WTC11 (cell line): Measurements from ENCODE around the gene SPHK1. TPM values are rescaled to one million over a fixed set of nuclear protein-coding genes. Genes with fewer than 3 reads are reported as not detected.
A peak's percentile ranks its signal among the peaks of the same experiment; 100 is the strongest.

ENCODE experiments used
- ATAC-seq: fragments of 200-7000 bp; cut with Tn5 transposase; 2 replicates; pipeline ENCODE4 v1.10.0; 2021; ENCODE audit warnings: mild to moderate bottlenecking, moderate library complexity
- CTCF ChIA-PET: fragments of 300-600 bp; sonication (Branson Sonifier 250); formaldehyde crosslinking; loops from one replicate; lab custom pipeline; 2021; ENCODE audit warnings: antibody characterized with exemption; lab: Charles Lee
- POLR2A ChIA-PET: fragments of 350-600 bp; sonication (Branson Sonifier 250); formaldehyde crosslinking; loops from one replicate; lab custom pipeline; 2021; ENCODE audit warnings: antibody characterized with exemption; lab: Charles Lee
- DNase-seq: peaks from one replicate; pipeline ENCODE4 v3.0.0; 2021; ENCODE audit warnings: low spot score
- H3K27ac Mint-ChIP-seq: 2 replicates; pipeline ENCODE4 v1.8.0; 2021; ENCODE audit warnings: mixed read lengths
- H3K27me3 Mint-ChIP-seq: 2 replicates; pipeline ENCODE4 v1.8.0; 2021; ENCODE audit warnings: low read depth, mild to moderate bottlenecking, moderate library complexity, mixed read lengths
- H3K36me3 Mint-ChIP-seq: 2 replicates; pipeline ENCODE4 v1.8.0; 2021; ENCODE audit warnings: mixed read lengths
- H3K4me1 Mint-ChIP-seq: 2 replicates; pipeline ENCODE4 v1.8.0; 2022; ENCODE audit warnings: mixed read lengths
- H3K4me3 Mint-ChIP-seq: 2 replicates; pipeline ENCODE4 v1.8.0; 2021; ENCODE audit warnings: mild to moderate bottlenecking, moderate library complexity, mixed read lengths
- H3K9me3 Mint-ChIP-seq: 2 replicates; pipeline ENCODE4 v1.8.0; 2021; ENCODE audit warnings: mixed read lengths
- ATF1 ChIP-seq: sonication (generic); formaldehyde crosslinking; IDR thresholded peaks from 2 replicates; pipeline ENCODE4 v1.8.1; 2023; ENCODE audit warnings: mild to moderate bottlenecking, moderate library complexity, missing genetic modification reagents
- CREB1 ChIP-seq: sonication (generic); formaldehyde crosslinking; IDR thresholded peaks from 2 replicates; pipeline ENCODE4 v1.8.0; 2023; ENCODE audit warnings: mild to moderate bottlenecking, missing genetic modification reagents
- ELF4 ChIP-seq: sonication (generic); formaldehyde crosslinking; IDR thresholded peaks from 2 replicates; pipeline ENCODE4 v1.8.1; 2022; ENCODE audit warnings: low read depth, mild to moderate bottlenecking, moderate library complexity, missing genetic modification reagents
- FOXP1 ChIP-seq: sonication (generic); formaldehyde crosslinking; IDR thresholded peaks from 2 replicates; pipeline ENCODE4 v1.8.0; 2022; ENCODE audit warnings: missing genetic modification reagents, mild to moderate bottlenecking, moderate library complexity, borderline replicate concordance
- JUN ChIP-seq: sonication (generic); formaldehyde crosslinking; IDR thresholded peaks from 2 replicates; pipeline ENCODE4 v1.8.0; 2023; ENCODE audit warnings: mild to moderate bottlenecking, missing genetic modification reagents
- NR3C1 ChIP-seq: sonication (generic); formaldehyde crosslinking; conservative IDR thresholded peaks from 2 replicates; pipeline ENCODE4 v1.8.1; 2023; ENCODE audit warnings: low read depth, mild to moderate bottlenecking, missing genetic modification reagents
- OVOL2 ChIP-seq: fragments of 250-450 bp; sonication (Bioruptor Pico); IDR thresholded peaks from 2 replicates; pipeline ENCODE4 v1.9.0; 2021; ENCODE audit warnings: mild to moderate bottlenecking, borderline replicate concordance
- RORB ChIP-seq: fragments of 250-450 bp; sonication (Bioruptor Pico); IDR thresholded peaks from 2 replicates; pipeline ENCODE4 v1.9.0; 2021; ENCODE audit warnings: mild to moderate bottlenecking
- total RNA-seq: library from RNA; stranded (reverse); gene quantifications from 3 replicates; pipeline ENCODE4 v1.2.3, GENCODE V29; 2021
- TF ChIP-seq, protein P1 (sequence below): sonication (generic); formaldehyde crosslinking; IDR thresholded peaks from 2 replicates; pipeline ENCODE4 v1.8.0; 2022; ENCODE audit warnings: missing genetic modification reagents
- TF ChIP-seq, protein P2 (sequence below): fragments of 250-450 bp; sonication (Bioruptor Pico); IDR thresholded peaks from 2 replicates; pipeline ENCODE4 v1.9.0; 2021; ENCODE audit warnings: mild to moderate bottlenecking
- TF ChIP-seq, protein P3 (sequence below): fragments of 200-600 bp; IDR thresholded peaks from 2 replicates; pipeline ENCODE4 v1.8.0; 2022; ENCODE audit warnings: antibody characterized with exemption
- TF ChIP-seq, protein P4 (sequence below): fragments of 250-450 bp; sonication (Bioruptor Pico); IDR thresholded peaks from 2 replicates; pipeline ENCODE4 v2.1.2; 2022; ENCODE audit warnings: mild to moderate bottlenecking, moderate library complexity
- TF ChIP-seq, protein P5 (sequence below): fragments of 250-450 bp; sonication (Bioruptor Pico); IDR thresholded peaks from 2 replicates; pipeline ENCODE4 v1.9.0; 2021; ENCODE audit warnings: mild to moderate bottlenecking, borderline replicate concordance

Gene SPHK1
- total RNA-seq, 1 experiment from 2014 or later, result 2.5 TPM

DNA sequence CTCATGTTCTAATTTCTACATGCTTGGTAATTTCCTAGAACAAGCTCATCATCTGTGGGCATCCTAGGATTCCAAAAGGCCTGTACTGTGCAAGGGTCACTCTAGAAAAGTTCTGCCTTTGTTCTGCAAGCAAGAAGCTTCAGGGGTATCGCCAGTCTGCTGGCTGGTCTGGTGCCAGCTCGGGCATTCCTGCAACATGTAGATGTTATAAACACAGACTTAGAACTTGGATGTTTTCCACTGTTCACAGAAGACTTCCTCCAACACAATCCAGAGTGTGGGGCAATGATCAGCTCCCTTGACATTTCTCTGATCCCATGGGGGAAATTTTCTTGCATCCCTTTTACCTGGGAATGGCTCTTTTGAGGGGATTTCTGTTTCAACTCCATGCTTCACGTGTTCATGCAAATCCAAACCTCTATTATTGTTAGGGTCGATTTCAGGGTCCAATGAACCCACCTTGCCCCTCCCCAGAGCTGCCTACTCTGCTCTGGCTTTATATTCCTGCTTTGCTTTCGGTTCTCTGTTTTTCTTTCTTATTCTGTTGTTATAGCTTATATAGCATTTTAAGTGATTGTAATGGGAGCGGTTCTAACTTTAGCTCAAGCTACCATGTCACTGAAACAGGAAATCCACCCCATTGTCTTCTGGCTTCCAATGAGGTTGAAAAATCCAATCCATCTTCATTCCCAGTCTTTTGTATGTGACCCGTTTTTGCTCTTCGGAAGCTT lies 43.3 kb downstream of the SPHK1 start (continued):
- TF ChIP-seq, protein P1, sequence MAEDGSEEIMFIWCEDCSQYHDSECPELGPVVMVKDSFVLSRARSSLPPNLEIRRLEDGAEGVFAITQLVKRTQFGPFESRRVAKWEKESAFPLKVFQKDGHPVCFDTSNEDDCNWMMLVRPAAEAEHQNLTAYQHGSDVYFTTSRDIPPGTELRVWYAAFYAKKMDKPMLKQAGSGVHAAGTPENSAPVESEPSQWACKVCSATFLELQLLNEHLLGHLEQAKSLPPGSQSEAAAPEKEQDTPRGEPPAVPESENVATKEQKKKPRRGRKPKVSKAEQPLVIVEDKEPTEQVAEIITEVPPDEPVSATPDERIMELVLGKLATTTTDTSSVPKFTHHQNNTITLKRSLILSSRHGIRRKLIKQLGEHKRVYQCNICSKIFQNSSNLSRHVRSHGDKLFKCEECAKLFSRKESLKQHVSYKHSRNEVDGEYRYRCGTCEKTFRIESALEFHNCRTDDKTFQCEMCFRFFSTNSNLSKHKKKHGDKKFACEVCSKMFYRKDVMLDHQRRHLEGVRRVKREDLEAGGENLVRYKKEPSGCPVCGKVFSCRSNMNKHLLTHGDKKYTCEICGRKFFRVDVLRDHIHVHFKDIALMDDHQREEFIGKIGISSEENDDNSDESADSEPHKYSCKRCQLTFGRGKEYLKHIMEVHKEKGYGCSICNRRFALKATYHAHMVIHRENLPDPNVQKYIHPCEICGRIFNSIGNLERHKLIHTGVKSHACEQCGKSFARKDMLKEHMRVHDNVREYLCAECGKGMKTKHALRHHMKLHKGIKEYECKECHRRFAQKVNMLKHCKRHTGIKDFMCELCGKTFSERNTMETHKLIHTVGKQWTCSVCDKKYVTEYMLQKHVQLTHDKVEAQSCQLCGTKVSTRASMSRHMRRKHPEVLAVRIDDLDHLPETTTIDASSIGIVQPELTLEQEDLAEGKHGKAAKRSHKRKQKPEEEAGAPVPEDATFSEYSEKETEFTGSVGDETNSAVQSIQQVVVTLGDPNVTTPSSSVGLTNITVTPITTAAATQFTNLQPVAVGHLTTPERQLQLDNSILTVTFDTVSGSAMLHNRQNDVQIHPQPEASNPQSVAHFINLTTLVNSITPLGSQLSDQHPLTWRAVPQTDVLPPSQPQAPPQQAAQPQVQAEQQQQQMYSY (CRISPR knock-in tag), result no peak
- no peak for TF ChIP-seq CREB1 (CRISPR knock-in tag)
- no peak for TF ChIP-seq RORB (CRISPR knock-in tag)

DNA sequence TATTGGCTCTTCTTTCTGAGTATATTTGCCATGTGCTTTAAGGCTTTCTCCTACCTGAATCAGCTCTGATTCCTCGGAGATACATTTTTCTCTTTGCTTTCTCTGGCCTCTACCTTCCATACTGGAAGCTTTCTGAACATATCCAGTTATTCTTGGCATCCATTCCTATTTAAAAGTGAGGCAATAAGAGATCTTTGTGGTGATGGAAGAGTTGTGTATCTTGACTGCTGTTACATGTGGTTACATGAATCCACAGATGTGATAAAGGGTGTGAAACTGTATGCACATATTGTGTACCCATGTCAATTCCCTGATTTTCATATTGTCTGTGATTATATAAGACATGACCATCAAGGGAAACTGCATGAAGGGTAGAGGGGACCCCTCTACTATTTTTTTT lies 44.1 kb downstream of the SPHK1 start:
- CTCF ChIA-PET, result interaction anchor here (1.0 to 2.1 kb wide), 2 partner anchors 30 to 31 kb away, joined by 4 to 10 read pairs; no protein-coding TSS in a partner anchor
- TF ChIP-seq, protein P2, sequence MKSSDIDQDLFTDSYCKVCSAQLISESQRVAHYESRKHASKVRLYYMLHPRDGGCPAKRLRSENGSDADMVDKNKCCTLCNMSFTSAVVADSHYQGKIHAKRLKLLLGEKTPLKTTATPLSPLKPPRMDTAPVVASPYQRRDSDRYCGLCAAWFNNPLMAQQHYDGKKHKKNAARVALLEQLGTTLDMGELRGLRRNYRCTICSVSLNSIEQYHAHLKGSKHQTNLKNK (CRISPR knock-in tag), result no peak
- TF ChIP-seq JUN (CRISPR knock-in tag), result no peak
- TF ChIP-seq, protein P3, sequence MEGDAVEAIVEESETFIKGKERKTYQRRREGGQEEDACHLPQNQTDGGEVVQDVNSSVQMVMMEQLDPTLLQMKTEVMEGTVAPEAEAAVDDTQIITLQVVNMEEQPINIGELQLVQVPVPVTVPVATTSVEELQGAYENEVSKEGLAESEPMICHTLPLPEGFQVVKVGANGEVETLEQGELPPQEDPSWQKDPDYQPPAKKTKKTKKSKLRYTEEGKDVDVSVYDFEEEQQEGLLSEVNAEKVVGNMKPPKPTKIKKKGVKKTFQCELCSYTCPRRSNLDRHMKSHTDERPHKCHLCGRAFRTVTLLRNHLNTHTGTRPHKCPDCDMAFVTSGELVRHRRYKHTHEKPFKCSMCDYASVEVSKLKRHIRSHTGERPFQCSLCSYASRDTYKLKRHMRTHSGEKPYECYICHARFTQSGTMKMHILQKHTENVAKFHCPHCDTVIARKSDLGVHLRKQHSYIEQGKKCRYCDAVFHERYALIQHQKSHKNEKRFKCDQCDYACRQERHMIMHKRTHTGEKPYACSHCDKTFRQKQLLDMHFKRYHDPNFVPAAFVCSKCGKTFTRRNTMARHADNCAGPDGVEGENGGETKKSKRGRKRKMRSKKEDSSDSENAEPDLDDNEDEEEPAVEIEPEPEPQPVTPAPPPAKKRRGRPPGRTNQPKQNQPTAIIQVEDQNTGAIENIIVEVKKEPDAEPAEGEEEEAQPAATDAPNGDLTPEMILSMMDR, result no peak
- TF ChIP-seq, protein P4, sequence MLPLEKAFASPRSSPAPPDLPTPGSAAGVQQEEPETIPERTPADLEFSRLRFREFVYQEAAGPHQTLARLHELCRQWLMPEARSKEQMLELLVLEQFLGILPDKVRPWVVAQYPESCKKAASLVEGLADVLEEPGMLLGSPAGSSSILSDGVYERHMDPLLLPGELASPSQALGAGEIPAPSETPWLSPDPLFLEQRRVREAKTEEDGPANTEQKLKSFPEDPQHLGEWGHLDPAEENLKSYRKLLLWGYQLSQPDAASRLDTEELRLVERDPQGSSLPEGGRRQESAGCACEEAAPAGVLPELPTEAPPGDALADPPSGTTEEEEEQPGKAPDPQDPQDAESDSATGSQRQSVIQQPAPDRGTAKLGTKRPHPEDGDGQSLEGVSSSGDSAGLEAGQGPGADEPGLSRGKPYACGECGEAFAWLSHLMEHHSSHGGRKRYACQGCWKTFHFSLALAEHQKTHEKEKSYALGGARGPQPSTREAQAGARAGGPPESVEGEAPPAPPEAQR, result no peak
- TF ChIP-seq OVOL2 (CRISPR knock-in tag), result no peak
- no peak for TF ChIP-seq NR3C1 (CRISPR knock-in tag)
- no peak for TF ChIP-seq FOXP1 (CRISPR knock-in tag)
- no peak for TF ChIP-seq ATF1 (CRISPR knock-in tag)
- TF ChIP-seq, protein P5, sequence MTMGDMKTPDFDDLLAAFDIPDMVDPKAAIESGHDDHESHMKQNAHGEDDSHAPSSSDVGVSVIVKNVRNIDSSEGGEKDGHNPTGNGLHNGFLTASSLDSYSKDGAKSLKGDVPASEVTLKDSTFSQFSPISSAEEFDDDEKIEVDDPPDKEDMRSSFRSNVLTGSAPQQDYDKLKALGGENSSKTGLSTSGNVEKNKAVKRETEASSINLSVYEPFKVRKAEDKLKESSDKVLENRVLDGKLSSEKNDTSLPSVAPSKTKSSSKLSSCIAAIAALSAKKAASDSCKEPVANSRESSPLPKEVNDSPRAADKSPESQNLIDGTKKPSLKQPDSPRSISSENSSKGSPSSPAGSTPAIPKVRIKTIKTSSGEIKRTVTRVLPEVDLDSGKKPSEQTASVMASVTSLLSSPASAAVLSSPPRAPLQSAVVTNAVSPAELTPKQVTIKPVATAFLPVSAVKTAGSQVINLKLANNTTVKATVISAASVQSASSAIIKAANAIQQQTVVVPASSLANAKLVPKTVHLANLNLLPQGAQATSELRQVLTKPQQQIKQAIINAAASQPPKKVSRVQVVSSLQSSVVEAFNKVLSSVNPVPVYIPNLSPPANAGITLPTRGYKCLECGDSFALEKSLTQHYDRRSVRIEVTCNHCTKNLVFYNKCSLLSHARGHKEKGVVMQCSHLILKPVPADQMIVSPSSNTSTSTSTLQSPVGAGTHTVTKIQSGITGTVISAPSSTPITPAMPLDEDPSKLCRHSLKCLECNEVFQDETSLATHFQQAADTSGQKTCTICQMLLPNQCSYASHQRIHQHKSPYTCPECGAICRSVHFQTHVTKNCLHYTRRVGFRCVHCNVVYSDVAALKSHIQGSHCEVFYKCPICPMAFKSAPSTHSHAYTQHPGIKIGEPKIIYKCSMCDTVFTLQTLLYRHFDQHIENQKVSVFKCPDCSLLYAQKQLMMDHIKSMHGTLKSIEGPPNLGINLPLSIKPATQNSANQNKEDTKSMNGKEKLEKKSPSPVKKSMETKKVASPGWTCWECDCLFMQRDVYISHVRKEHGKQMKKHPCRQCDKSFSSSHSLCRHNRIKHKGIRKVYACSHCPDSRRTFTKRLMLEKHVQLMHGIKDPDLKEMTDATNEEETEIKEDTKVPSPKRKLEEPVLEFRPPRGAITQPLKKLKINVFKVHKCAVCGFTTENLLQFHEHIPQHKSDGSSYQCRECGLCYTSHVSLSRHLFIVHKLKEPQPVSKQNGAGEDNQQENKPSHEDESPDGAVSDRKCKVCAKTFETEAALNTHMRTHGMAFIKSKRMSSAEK, result no peak
- TF ChIP-seq ELF4 (CRISPR knock-in tag), result no peak
- TF ChIP-seq, all 79 proteins: peak for 0
- POLR2A ChIA-PET, result no interaction called here
- H3K4me3 Mint-ChIP-seq, result no peak overlapping the region
- H3K9me3 Mint-ChIP-seq, result peaks cover 4% of the 10 kb centered on the region
- DNase-seq, result no peak
- H3K27me3 Mint-ChIP-seq, result no peaks in the 10 kb centered on the region
- H3K4me1 Mint-ChIP-seq, result peaks cover 59% of the 10 kb centered on the region
- peak overlapping the region; percentile 19; the same call in 1 of the 2 replicates for H3K27ac Mint-ChIP-seq
- ATAC-seq, result no peak
- H3K36me3 Mint-ChIP-seq, result peaks cover 6% of the 10 kb centered on the region
